Retinal pigment epithelial cell (primary cell): ENCODE data around the gene LIFR.

Experiments used
- DNase-seq: peaks from one replicate; pipeline ENCODE4 v3.0.0-alpha.2; 2010; ENCODE audit warnings: low read depth
- H3K4me3 ChIP-seq: 2 replicates; pipeline ENCODE4 v1.5.1; 2011; ENCODE audit warnings: mild to moderate bottlenecking, low read length, control low read depth, moderate library complexity
- CTCF ChIP-seq: conservative IDR thresholded peaks from 2 replicates; pipeline ENCODE4 v1.5.1; 2011; ENCODE audit warnings: low read depth, low read length, control low read depth, inconsistent platforms

LIFR gene

DNA sequence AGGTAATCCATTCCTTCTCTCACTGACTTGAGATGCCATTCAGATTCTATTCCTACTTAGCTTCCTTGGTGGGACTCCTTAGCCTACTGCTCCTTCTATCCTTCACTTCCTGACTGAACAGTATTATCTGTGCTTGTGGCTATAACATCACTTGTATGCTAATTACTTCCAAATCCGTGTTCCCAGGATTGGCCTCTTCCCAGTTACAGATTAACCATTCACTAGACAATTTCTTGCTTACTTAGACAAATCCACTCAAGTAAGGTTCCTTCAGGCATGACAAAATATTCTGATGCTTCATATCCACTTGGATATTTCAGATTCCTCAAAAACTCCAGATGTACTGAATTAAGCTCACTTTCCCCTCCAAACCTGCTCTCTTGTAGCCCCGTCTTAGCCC lies 18.3 kb downstream of the LIFR start:
- H3K4me3 ChIP-seq, result no peak overlapping the region
- no peak for DNase-seq
- no peak for TF ChIP-seq CTCF

- H3K4me3 ChIP-seq, result no peak overlapping the region
- TF ChIP-seq CTCF, result no peak
- DNase-seq, result no peak
These were observed 18.9 kb downstream of the LIFR start for GRCh38 chr5:38537505-38537904.

GRCh38 chr5:38536968-38537367 lies 19.5 kb downstream of the LIFR start:
- H3K4me3 ChIP-seq, result no peak overlapping the region
- TF ChIP-seq CTCF, result no peak
- no peak for DNase-seq

DNA sequence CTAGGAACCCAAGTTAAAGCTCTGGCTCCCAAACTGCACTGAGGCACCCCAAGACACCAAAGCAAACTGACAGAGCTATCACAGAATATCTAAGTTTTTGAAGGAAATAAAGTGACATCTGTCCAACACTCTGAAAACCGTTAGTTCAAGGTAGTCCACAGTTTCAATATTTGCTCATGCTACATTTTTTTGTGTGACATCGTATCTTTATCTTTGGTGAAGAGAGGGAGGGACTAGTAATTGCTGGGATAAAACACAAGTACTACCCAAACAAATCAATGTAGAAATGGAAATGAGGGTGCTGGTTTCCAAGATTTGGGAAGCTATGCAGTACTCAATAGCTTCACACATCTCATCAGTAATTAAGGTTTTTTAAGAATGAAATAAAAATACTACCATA lies 20.6 kb downstream of the LIFR start:
- H3K4me3 ChIP-seq, result no peak overlapping the region
- no peak for DNase-seq
- TF ChIP-seq CTCF, result no peak

- TF ChIP-seq CTCF, result no peak
- no peak overlapping the region for H3K4me3 ChIP-seq
- DNase-seq, result no peak
These were observed 21.1 kb downstream of the LIFR start for GRCh38 chr5:38535248-38535750.

DNA sequence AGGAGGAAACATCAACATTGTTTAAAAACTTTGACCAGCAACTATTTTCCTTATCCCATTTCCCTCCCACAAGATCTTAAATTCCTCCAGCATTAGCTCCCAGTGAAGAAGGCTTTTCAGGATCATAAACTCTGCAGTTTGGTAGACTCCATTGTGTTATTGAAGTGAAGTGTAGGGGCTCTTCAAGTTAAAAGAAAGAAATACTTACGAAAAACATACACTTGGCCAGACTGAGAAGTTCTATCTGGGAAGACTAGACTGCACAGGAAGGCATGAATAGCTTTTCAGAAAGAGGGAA lies 22.3 kb downstream of the LIFR start:
- no peak for DNase-seq
- TF ChIP-seq CTCF, result no peak
- H3K4me3 ChIP-seq, result no peak overlapping the region

GRCh38 chr5:38533286-38534155 lies 22.9 kb downstream of the LIFR start:
- no peak for DNase-seq
- H3K4me3 ChIP-seq, result no peak overlapping the region
- no peak for TF ChIP-seq CTCF
